HCT116 (cell line): ENCODE data around the gene PCDH18.

ENCODE experiments used
- EGR1 ChIP-seq: IDR thresholded peaks from 2 replicates; pipeline ENCODE4 v1.6.1; 2012; ENCODE audit warnings: low read depth
- EZH2 ChIP-seq: fragments of 200-600 bp; sonication (generic); IDR thresholded peaks from 2 replicates; pipeline ENCODE4 v1.6.1; 2017; ENCODE audit warnings: antibody characterized with exemption, mixed run types
- EZH2phosphoT487 ChIP-seq: fragments of 200-600 bp; IDR thresholded peaks from 2 replicates; pipeline ENCODE4 v1.6.1; 2018; ENCODE audit warnings: antibody characterized with exemption, borderline replicate concordance
- POLR2A ChIP-seq: IDR thresholded peaks from 2 replicates; pipeline ENCODE4 v1.7.0; 2011; ENCODE audit warnings: borderline replicate concordance; ENCODE audit not compliant: insufficient read depth, insufficient read length; ENCODE audit errors: extremely low read depth
- POLR2AphosphoS5 ChIP-seq: IDR thresholded peaks from 2 replicates; pipeline ENCODE4 v1.6.1; 2011; ENCODE audit warnings: mild to moderate bottlenecking, low read depth, low read length, moderate library complexity
- RAD21 ChIP-seq: IDR thresholded peaks from 2 replicates; pipeline ENCODE4 v1.6.1; 2012; ENCODE audit warnings: low read depth, mild to moderate bottlenecking
- ZFX ChIP-seq: fragments of 450-650 bp; IDR thresholded peaks from 2 replicates; pipeline ENCODE4 v1.6.1; 2017
- TF ChIP-seq, protein P1 (sequence below), 3 experiments: fragments of 200-600 bp in 1 of 3; sonication (generic) in 1 of 3; IDR thresholded peaks in 2 of 3; conservative IDR thresholded peaks in 1 of 3; 2 replicates each; pipeline ENCODE4 v1.5.1; 2012 to 2017; ENCODE audit warnings: low read depth in 2 of 3, low read length in 2 of 3, antibody characterized with exemption in 1 of 3, borderline replicate concordance in 1 of 3, control low read depth in 1 of 3, mild to moderate bottlenecking in 1 of 3, mixed read lengths in 1 of 3, mixed run types in 1 of 3, moderate library complexity in 1 of 3; ENCODE audit not compliant: insufficient read depth in 1 of 3
- TF ChIP-seq, protein P2 (sequence below): IDR thresholded peaks from 2 replicates; pipeline ENCODE4 v1.6.1; 2012; ENCODE audit warnings: low read depth
- TF ChIP-seq, protein P3 (sequence below): IDR thresholded peaks from 2 replicates; pipeline ENCODE4 v1.6.1; 2011; ENCODE audit warnings: mild to moderate bottlenecking, low read length, moderate library complexity; ENCODE audit not compliant: insufficient replicate concordance; ENCODE audit errors: extremely low read depth

- TF ChIP-seq, protein P1, sequence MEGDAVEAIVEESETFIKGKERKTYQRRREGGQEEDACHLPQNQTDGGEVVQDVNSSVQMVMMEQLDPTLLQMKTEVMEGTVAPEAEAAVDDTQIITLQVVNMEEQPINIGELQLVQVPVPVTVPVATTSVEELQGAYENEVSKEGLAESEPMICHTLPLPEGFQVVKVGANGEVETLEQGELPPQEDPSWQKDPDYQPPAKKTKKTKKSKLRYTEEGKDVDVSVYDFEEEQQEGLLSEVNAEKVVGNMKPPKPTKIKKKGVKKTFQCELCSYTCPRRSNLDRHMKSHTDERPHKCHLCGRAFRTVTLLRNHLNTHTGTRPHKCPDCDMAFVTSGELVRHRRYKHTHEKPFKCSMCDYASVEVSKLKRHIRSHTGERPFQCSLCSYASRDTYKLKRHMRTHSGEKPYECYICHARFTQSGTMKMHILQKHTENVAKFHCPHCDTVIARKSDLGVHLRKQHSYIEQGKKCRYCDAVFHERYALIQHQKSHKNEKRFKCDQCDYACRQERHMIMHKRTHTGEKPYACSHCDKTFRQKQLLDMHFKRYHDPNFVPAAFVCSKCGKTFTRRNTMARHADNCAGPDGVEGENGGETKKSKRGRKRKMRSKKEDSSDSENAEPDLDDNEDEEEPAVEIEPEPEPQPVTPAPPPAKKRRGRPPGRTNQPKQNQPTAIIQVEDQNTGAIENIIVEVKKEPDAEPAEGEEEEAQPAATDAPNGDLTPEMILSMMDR (IDR thresholded peaks at IDR 0.05 in 2 of 3, conservative IDR thresholded peaks at IDR 0.05 in 1 of 3; ENCODE audit: borderline replicate concordance in 1 of 3, insufficient read depth in 1 of 3, low read depth in 2 of 3, low read length in 2 of 3), result no peak
- TF ChIP-seq POLR2A (no peak), RAD21 (no peak), EZH2 (no peak), ZFX (no peak), POLR2AphosphoS5 (no peak), EZH2phosphoT487 (no peak), EGR1 (no peak)
- TF ChIP-seq, protein P2, sequence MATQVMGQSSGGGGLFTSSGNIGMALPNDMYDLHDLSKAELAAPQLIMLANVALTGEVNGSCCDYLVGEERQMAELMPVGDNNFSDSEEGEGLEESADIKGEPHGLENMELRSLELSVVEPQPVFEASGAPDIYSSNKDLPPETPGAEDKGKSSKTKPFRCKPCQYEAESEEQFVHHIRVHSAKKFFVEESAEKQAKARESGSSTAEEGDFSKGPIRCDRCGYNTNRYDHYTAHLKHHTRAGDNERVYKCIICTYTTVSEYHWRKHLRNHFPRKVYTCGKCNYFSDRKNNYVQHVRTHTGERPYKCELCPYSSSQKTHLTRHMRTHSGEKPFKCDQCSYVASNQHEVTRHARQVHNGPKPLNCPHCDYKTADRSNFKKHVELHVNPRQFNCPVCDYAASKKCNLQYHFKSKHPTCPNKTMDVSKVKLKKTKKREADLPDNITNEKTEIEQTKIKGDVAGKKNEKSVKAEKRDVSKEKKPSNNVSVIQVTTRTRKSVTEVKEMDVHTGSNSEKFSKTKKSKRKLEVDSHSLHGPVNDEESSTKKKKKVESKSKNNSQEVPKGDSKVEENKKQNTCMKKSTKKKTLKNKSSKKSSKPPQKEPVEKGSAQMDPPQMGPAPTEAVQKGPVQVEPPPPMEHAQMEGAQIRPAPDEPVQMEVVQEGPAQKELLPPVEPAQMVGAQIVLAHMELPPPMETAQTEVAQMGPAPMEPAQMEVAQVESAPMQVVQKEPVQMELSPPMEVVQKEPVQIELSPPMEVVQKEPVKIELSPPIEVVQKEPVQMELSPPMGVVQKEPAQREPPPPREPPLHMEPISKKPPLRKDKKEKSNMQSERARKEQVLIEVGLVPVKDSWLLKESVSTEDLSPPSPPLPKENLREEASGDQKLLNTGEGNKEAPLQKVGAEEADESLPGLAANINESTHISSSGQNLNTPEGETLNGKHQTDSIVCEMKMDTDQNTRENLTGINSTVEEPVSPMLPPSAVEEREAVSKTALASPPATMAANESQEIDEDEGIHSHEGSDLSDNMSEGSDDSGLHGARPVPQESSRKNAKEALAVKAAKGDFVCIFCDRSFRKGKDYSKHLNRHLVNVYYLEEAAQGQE, result no peak
- TF ChIP-seq, protein P3, sequence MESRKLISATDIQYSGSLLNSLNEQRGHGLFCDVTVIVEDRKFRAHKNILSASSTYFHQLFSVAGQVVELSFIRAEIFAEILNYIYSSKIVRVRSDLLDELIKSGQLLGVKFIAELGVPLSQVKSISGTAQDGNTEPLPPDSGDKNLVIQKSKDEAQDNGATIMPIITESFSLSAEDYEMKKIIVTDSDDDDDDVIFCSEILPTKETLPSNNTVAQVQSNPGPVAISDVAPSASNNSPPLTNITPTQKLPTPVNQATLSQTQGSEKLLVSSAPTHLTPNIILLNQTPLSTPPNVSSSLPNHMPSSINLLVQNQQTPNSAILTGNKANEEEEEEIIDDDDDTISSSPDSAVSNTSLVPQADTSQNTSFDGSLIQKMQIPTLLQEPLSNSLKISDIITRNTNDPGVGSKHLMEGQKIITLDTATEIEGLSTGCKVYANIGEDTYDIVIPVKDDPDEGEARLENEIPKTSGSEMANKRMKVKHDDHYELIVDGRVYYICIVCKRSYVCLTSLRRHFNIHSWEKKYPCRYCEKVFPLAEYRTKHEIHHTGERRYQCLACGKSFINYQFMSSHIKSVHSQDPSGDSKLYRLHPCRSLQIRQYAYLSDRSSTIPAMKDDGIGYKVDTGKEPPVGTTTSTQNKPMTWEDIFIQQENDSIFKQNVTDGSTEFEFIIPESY, result no peak
Observed at GRCh38 chr4:137471895-137472294, 60.4 kb downstream of the PCDH18 start.
